Peyer's patch (tissue), 4 donors: ENCODE data around the gene OPCML. TPM values are rescaled to one million over a fixed set of nuclear protein-coding genes. Genes with fewer than 3 reads are reported as not detected.

Experiments
- DNase-seq, 3 donors: peaks; one replicate each; pipeline ENCODE4 v3.0.0-alpha.2; 2017 to 2019
- H3K27ac ChIP-seq, 4 donors: fragments of 200-600 bp; sonication (generic); one replicate each; pipeline ENCODE4 v1.5.1; 2016 to 2019
- H3K27me3 ChIP-seq, 2 donors: fragments of 200-600 bp; sonication (generic); one replicate each; pipeline ENCODE4 v1.5.1; 2019
- H3K36me3 ChIP-seq, 3 donors: fragments of 200-600 bp; sonication (generic); one replicate each; pipeline ENCODE4 v1.5.1; 2016 to 2019
- H3K4me1 ChIP-seq, 4 donors: fragments of 200-600 bp; sonication (generic); one replicate each; pipeline ENCODE4 v1.5.1; 2016 to 2019
- H3K4me3 ChIP-seq, 4 donors: fragments of 200-600 bp; sonication (generic); 1 replicate in 3 of 4; 2 replicates in 1 of 4; pipeline ENCODE4 v1.5.1; 2016 to 2019; ENCODE audit warnings: mild to moderate bottlenecking in 1 of 4
- H3K9me3 ChIP-seq, 4 donors: fragments of 200-600 bp; sonication (generic); one replicate each; pipeline ENCODE4 v1.5.1; 2016 to 2019; ENCODE audit warnings: mild to moderate bottlenecking in 1 of 4
- CTCF ChIP-seq, 6 experiments: fragments of 450-650 bp in 4 of 6; fragments of 200-600 bp in 2 of 6; sonication (generic) in 1 of 6; IDR thresholded peaks; one replicate each; pipeline ENCODE4 v1.5.1; 2017 to 2019; ENCODE audit warnings: antibody characterized with exemption in 6 of 6, mild to moderate bottlenecking in 3 of 6, moderate library complexity in 1 of 6
- POLR2A ChIP-seq, 2 donors: fragments of 450-650 bp; IDR thresholded peaks; one replicate each; pipeline ENCODE4 v1.5.1; 2017; ENCODE audit warnings: antibody characterized with exemption in 2 of 2, mild to moderate bottlenecking in 2 of 2, moderate library complexity in 2 of 2
- total RNA-seq, 4 donors: library from RNA; depleted of rRNA; stranded (reverse); fragments of >200 nt; gene quantifications; one replicate each; pipeline ENCODE4 v1.1.0, GENCODE V29; 2016

OPCML gene
- total RNA-seq, 4 donors from 2014 or later = not detected

DNA sequence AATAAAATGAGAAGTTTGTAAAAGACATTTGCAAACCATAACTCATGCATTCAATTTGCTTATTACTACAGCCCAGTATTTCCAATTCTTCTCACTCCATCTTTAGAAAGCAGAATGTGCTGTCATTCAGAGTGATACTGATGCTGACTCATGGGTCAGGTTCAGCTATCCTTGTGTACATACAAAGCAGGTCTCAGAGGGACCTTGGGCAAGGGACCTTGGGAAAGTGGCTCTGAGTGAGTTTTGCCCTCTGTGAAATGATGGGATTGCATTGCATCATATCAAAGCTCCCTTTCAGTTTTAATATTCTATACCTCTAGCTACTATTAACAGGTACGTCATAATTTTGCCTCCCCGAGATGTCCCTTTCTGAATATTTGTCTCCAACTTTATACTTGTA lies 848.7 kb downstream of the OPCML start:
- Histone ChIP-seq H3K4me1 (no peaks in the 10 kb centered on the region), H3K27me3 (no peaks in the 10 kb centered on the region), H3K27ac (no peak overlapping the region), H3K9me3 (no peaks in the 10 kb centered on the region), H3K36me3 (no peaks in the 10 kb centered on the region), H3K4me3 (no peak overlapping the region)
- TF ChIP-seq CTCF (IDR thresholded peaks at IDR 0.05) (no peak), POLR2A (IDR thresholded peaks at IDR 0.05) (no peak)
- DNase-seq = no peak

GRCh38 chr11:132681971-132682370 lies 850.3 kb downstream of the OPCML start:
- no peaks in the 10 kb centered on the region for H3K9me3 ChIP-seq
- H3K4me1 ChIP-seq = no peaks in the 10 kb centered on the region
- no peaks in the 10 kb centered on the region for H3K36me3 ChIP-seq
- no peak for DNase-seq
- no peaks in the 10 kb centered on the region for H3K27me3 ChIP-seq
- no peak overlapping the region for H3K4me3 ChIP-seq
- H3K27ac ChIP-seq = no peak overlapping the region
- TF ChIP-seq POLR2A (IDR thresholded peaks at IDR 0.05) = no peak
- no peak for TF ChIP-seq CTCF (IDR thresholded peaks at IDR 0.05)

GRCh38 chr11:132680584-132680983 lies 851.7 kb downstream of the OPCML start:
- TF ChIP-seq POLR2A (IDR thresholded peaks at IDR 0.05) (no peak), CTCF (IDR thresholded peaks at IDR 0.05) (no peak)
- H3K27me3 ChIP-seq = no peaks in the 10 kb centered on the region
- H3K36me3 ChIP-seq = no peaks in the 10 kb centered on the region
- no peak overlapping the region for H3K4me3 ChIP-seq
- H3K27ac ChIP-seq = no peak overlapping the region
- no peaks in the 10 kb centered on the region for H3K4me1 ChIP-seq
- DNase-seq = no peak
- no peaks in the 10 kb centered on the region for H3K9me3 ChIP-seq

GRCh38 chr11:132674151-132674550 lies 858.1 kb downstream of the OPCML start:
- H3K4me3 ChIP-seq = no peak overlapping the region
- H3K4me1 ChIP-seq = no peaks in the 10 kb centered on the region
- H3K36me3 ChIP-seq = no peaks in the 10 kb centered on the region
- H3K27ac ChIP-seq = no peak overlapping the region
- no peaks in the 10 kb centered on the region for H3K27me3 ChIP-seq
- H3K9me3 ChIP-seq = no peaks in the 10 kb centered on the region
- TF ChIP-seq POLR2A (IDR thresholded peaks at IDR 0.05) (no peak), CTCF (IDR thresholded peaks at IDR 0.05) (no peak)
- no peak for DNase-seq

GRCh38 chr11:132671851-132672370 lies 860.4 kb downstream of the OPCML start:
- no peak for DNase-seq
- TF ChIP-seq POLR2A (IDR thresholded peaks at IDR 0.05) (no peak), CTCF (IDR thresholded peaks at IDR 0.05) (no peak)
- Histone ChIP-seq H3K4me1 (no peaks in the 10 kb centered on the region), H3K27me3 (no peaks in the 10 kb centered on the region), H3K27ac (no peak overlapping the region), H3K4me3 (no peak overlapping the region), H3K36me3 (no peaks in the 10 kb centered on the region), H3K9me3 (no peaks in the 10 kb centered on the region)
